Stimulated activated CD4-positive, alpha-beta T cell treated with anti-CD3 and anti-CD28 coated beads, Interleukin-12 subunit alpha, Interleukin-12 subunit beta, amount 100 ng/mL, for 24 hours (primary cell): Measurements from ENCODE around the gene WDR90.
A peak's percentile ranks its signal among the peaks of the same experiment; 100 is the strongest.

Experiments used
- DNase-seq, 2 experiments: peaks; one replicate each; pipeline ENCODE4 v3.0.0-alpha.2; 2020; ENCODE audit warnings: low read depth in 2 of 2

Gene WDR90

DNA sequence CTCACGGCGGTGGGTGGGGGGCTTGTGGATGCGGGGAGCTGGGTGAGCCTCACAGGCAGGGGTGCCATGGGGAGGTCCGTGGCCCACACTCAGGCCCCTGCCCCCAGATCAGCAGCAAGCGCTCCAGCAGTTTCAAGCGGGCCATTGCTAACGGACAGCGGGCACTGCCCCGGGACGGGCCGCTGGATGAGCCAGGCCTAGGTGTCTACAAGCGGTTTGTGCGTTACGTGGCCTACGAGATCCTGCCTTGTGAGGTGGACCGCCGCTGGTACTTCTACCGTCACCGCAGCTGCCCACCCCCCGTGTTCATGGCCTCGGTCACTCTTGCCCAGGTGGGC lies 27.4 kb downstream of the WDR90 start:
- DNase-seq = no peak

GRCh38 chr16:676913-677312 lies 27.7 kb downstream of the WDR90 start:
- no peak for DNase-seq

GRCh38 chr16:677316-678190 lies 28.4 kb downstream of the WDR90 start:
- no peak for DNase-seq

DNA sequence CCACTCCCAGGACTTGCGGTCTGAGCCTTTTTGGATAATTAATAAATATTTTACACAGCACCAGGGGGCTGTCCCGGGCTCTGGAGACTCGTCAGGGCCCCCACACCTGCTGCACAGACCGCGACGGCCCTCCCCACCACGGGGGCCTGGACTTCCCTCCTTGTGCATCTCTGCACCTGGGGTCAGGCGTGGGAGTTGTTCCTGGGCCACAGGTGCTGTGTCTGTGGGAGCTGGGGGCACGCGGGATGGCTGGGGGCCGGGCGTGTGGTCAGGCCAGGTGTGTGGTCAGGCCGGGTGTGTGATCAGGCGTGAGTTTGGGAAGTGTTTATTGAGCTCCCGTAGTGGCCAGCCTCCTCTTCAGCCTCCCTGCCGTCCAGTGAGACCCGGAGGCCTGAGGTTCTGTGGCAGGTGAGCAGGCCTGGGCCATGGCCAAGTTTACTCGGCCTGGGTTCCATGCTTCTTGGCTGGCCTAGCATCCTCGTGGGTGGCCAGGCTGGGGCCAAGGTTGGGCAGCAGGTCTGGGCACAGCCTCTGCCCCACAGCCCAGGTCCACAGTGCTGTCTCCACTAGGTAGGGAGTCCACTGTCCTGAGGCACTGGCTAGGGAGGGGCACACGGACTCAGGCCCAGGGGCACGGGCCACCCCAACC lies 29.2 kb downstream of the WDR90 start:
- no peak for DNase-seq

DNA sequence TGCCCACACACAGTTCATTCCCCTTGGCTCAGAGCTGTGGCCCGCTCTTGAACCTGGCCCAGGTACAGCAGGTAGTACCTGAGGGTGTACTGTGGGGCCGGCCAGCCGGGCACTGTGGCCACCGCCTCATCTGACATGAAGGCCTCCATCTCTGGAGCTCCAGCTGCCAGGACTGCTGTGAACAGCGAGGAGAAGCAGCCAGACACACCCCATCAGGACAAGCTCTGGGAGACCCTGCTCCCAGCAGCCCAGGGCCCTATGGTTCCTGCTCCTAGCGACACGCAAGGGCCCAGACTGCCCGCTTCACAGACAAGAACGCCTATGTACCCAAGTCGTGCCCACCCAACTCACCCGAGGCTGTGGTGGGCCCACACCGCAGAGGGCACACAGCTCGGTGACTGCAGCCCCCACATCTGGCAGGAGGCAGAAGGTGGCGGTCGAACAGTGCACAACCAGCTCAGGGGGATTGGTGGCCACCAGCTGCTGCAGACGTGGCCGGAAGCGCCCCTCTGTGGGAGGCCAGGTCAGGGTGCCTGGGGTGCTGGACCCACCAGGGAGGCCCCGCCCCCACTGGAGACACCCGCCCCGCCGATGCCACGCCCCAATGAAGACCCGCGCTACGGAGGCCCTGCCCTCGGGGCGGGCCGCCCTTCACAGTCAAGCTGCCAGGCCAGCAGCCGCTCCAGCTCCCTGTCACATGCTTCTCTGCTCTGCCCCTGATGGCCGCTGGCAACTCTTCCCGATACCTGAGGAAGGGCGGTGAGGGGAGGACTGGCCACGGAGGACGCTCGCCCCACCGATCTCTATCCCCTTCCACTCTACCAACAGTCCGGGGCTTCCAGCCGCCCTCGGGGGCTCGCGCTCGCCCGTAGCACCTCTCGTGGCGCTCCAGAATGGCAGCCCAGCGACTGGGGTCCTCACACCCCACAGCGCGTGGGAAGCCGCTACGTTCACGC lies 30.0 kb downstream of the WDR90 start:
- DNase-seq = no peak

- peak; percentile 82 to 90 for DNase-seq
Measured at GRCh38 chr16:679814-680624, 30.9 kb downstream of the WDR90 start, which contains the start of gene STUB1. STUB1 (plus strand) TSS chr16:680410; CDS start chr16:680526, 116 bp downstream.

GRCh38 chr16:680625-680945 lies 31.4 kb downstream of the WDR90 start:
- no peak for DNase-seq

DNA sequence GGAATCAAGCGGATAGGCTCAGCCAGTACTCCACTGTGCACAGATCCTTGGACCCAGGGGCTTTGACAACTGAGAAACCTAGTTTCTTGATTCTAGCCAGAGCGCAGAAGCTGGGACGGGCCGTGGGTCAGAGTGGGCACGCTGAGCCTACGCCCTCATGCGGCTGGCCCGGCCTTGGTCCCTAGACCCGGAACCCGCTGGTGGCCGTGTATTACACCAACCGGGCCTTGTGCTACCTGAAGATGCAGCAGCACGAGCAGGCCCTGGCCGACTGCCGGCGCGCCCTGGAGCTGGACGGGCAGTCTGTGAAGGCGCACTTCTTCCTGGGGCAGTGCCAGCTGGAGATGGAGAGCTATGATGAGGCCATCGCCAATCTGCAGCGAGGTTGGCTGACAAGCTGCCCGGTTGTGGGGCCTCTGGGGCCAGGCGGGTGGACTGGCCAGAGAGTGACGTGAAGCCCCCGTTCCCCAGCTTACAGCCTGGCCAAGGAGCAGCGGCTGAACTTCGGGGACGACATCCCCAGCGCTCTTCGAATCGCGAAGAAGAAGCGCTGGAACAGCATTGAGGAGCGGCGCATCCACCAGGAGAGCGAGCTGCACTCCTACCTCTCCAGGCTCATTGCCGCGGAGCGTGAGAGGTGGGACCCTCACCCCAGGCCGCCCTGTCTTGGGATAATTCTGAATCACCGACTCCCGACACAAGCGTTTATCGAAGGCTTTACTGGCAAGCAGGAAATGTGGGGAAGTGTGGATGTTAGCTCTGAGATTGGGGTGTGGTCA lies 32.0 kb downstream of the WDR90 start:
- DNase-seq = no peak

DNA sequence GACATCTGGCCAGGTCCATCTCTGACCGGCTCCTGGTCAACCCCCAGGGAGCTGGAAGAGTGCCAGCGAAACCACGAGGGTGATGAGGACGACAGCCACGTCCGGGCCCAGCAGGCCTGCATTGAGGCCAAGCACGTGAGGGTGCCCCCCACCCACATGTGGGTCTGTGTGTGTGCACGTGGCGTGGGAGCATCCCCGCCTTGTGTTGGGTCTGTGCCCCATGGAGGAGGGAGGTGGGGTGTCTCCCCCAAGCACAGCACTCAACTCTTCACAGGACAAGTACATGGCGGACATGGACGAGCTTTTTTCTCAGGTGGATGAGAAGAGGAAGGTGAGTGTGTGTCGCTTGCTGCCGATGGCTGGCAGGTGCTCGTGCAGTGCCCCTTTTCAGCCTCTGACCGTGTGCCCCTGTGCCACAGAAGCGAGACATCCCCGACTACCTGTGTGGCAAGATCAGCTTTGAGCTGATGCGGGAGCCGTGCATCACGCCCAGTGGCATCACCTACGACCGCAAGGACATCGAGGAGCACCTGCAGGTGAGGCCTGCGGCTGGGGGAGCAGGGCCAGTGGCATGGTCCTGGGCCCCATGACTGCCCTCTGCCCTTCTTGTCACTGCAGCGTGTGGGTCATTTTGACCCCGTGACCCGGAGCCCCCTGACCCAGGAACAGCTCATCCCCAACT lies 32.7 kb downstream of the WDR90 start:
- DNase-seq = no peak

- no peak for DNase-seq
Measured at GRCh38 chr16:682493-683395, 33.6 kb downstream of the WDR90 start.

DNA sequence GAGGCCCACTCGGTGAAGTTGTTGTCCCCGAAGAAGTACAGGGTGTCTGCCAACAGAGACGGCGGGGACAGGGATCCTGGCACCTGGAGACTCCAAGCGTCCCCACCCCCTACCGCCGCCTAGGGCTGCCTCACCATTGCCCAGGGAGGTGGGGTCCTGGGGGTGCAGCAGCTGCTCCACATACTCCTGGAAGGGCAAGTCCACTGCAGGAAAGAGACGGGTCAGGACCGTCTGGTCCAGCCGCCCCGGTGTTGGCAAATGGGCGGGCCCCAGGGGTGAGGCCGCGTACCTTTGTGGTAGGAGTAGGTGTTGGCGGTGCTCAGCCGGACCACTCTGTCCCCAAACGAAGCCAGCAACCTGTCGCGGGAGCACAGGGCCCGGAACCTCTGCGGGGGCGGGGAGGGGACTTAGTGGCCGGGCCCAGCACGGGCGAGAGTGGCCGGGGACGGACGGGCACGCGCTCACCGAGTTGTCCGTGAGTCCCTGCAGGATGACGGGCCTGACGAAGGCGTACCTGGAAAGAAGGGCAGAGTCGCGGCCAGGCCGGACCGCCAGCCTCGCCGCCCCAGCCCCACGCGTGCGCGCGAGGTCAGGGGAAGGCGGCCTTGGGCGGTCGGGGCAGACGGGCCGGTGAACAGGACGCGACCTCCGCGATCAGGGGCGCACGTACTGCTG lies 34.4 kb downstream of the WDR90 start:
- no peak for DNase-seq

GRCh38 chr16:684071-684794 lies 35.1 kb downstream of the WDR90 start, which contains the start of gene JMJD8:
JMJD8 (minus strand) TSS chr16:684334; CDS start chr16:684319, 15 bp downstream.
- DNase-seq = peak; percentile 97

GRCh38 chr16:684961-685696 lies 36.0 kb downstream of the WDR90 start:
- no peak for DNase-seq

- no peak for DNase-seq
Measured at GRCh38 chr16:685967-686366, 36.8 kb downstream of the WDR90 start.

DNA sequence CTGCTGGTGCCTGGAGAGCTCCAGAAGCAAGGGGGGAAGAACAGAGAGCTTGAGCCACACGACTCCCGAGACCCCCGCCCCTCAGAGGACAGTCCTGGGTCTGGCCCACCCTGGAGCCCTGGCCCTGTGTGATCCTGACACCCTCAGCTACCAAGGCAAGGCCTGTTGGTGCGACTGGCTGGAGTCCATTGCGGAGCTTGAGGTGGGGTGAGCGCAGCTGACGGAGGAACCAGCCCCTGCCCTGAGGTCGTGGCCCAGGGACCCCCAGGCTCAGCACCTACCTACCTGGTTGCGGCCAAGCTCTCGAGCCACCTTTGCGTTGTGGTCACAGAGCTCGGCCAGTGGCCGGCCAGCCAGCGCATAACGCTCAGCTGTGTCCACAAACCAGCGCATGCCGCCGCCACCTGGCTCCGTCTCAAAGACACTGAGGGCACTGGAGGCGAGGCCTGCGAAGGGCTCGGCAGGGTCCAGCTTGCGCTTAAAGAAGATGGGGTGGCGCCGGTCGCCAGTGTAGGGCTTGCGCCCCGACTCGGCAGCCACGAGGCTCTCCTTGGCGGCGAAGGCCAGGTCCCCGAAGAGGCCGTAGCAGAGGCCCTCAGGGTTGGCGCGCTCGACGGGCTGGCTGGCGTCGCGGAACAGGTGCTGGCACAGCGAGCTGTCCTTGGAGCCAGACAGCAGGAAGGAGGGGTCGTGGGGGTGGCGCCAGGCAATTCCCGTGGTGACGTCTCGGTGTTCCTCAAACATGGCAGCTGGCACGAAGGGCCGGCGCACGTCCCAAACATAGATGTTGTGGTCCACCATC lies 37.5 kb downstream of the WDR90 start:
- DNase-seq = no peak

DNA sequence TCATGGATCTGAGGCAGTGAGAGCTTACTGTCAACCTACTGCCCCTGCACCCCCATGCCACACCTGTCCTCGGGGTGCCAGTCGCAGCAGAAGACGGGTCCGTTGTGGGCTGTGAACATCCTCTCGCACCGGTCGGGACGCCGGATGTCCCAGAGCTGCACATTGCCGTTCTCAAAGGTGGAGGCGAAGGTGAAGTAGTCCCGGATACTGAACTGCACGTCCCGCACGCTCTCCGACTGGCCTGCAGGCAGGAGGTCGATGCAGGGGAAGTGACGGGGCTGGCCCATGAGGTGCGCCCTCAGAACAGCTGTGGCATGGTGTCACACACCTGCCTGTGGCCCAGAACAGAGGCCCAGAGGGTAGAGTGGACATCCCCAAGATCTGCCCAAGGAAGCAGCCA lies 38.3 kb downstream of the WDR90 start:
- DNase-seq = no peak
